Measurements from ENCODE around the gene ITGBL1. TPM values are rescaled to one million over a fixed set of nuclear protein-coding genes. Genes with fewer than 3 reads are reported as not detected.

The ITGBL1 gene
- total RNA-seq, 1 donor from 2014 or later, result 5.0 TPM

- DNase-seq, result no peak
Observed at GRCh38 chr13:101451641-101452040, 834 bp upstream of the ITGBL1 start.

- no peak for DNase-seq
Observed at GRCh38 chr13:101453784-101454201, 1.3 kb downstream of the ITGBL1 start.

GRCh38 chr13:101454767-101455166, 2.3 kb downstream of the ITGBL1 start:
- DNase-seq, result no peak

- no peak for DNase-seq
Observed at GRCh38 chr13:101455863-101456262, 3.4 kb downstream of the ITGBL1 start.

GRCh38 chr13:101457176-101457575, 4.7 kb downstream of the ITGBL1 start:
- DNase-seq, result no peak

- no peak for DNase-seq
Observed at GRCh38 chr13:101465877-101466276, 13.4 kb downstream of the ITGBL1 start.

GRCh38 chr13:101467415-101467814, 14.9 kb downstream of the ITGBL1 start:
- DNase-seq, result no peak

- no peak for DNase-seq
Observed at GRCh38 chr13:101473458-101473857, 21.0 kb downstream of the ITGBL1 start.

GRCh38 chr13:101474419-101474957, 22.0 kb downstream of the ITGBL1 start:
- DNase-seq, result no peak

- no peak for DNase-seq
Observed at GRCh38 chr13:101475536-101475935, 23.1 kb downstream of the ITGBL1 start.

- DNase-seq, result no peak
Observed at GRCh38 chr13:101481421-101481820, 28.9 kb downstream of the ITGBL1 start.

GRCh38 chr13:101486708-101487437, 34.4 kb downstream of the ITGBL1 start:
- no peak for DNase-seq

GRCh38 chr13:101487438-101487830, 35.0 kb downstream of the ITGBL1 start:
- no peak for DNase-seq

GRCh38 chr13:101488734-101489133, 36.3 kb downstream of the ITGBL1 start:
- no peak for DNase-seq

- DNase-seq, result no peak
Observed at GRCh38 chr13:101489643-101490405, 37.3 kb downstream of the ITGBL1 start.

- no peak for DNase-seq
Observed at GRCh38 chr13:101490406-101491015, 38.0 kb downstream of the ITGBL1 start.

GRCh38 chr13:101492251-101492910, 39.9 kb downstream of the ITGBL1 start:
- no peak for DNase-seq

GRCh38 chr13:101493541-101493940, 41.1 kb downstream of the ITGBL1 start:
- DNase-seq, result no peak

GRCh38 chr13:101499406-101499805, 46.9 kb downstream of the ITGBL1 start:
- no peak for DNase-seq

- no peak for DNase-seq
Observed at GRCh38 chr13:101502618-101503017, 50.1 kb downstream of the ITGBL1 start.

GRCh38 chr13:101511161-101511560, 58.7 kb downstream of the ITGBL1 start:
- no peak for DNase-seq

GRCh38 chr13:101511766-101512165, 59.3 kb downstream of the ITGBL1 start:
- DNase-seq, result no peak
